SK-N-MC (cell line): ENCODE measurements around the gene PLGRKT.
"Not testable (repeated sequence)": the region's sequence is repeated elsewhere in the genome, so short reads cannot be mapped to it uniquely, and the experiment has no call there.

Source experiments
- DNase-seq: peaks from one replicate; pipeline ENCODE4 v3.0.0-alpha.2; 2011; ENCODE audit warnings: low read depth, low spot score
- H3K27ac ChIP-seq: fragments of 200-600 bp; sonication (generic); 2 replicates; pipeline ENCODE4 v1.5.1; 2016; ENCODE audit warnings: mixed run types
- H3K36me3 ChIP-seq: fragments of 200-600 bp; sonication (generic); 2 replicates; pipeline ENCODE4 v1.6.1; 2017; ENCODE audit warnings: antibody characterized with exemption, low read length, mixed read lengths; ENCODE audit not compliant: insufficient read depth
- H3K4me3 ChIP-seq: fragments of 200-600 bp; sonication (generic); 2 replicates; pipeline ENCODE4 v1.5.1; 2016
- H3K9ac ChIP-seq: fragments of 200-600 bp; sonication (generic); 2 replicates; pipeline ENCODE4 v1.8.0; 2017; ENCODE audit warnings: mixed run types, mixed read lengths; ENCODE audit not compliant: insufficient read length
- H3K9me3 ChIP-seq: fragments of 200-600 bp; sonication (generic); 2 replicates; pipeline ENCODE4 v1.6.1; 2017; ENCODE audit warnings: low read depth, mild to moderate bottlenecking, antibody characterized with exemption, low read length, moderate library complexity, mixed read lengths
- EZH2 ChIP-seq: fragments of 200-600 bp; sonication (generic); IDR thresholded peaks from one replicate; pipeline ENCODE4 v1.6.1; 2017; ENCODE audit warnings: antibody characterized with exemption
- FOXP2 ChIP-seq: optimal IDR thresholded peaks from 2 replicates; pipeline ENCODE3; 2011; ENCODE audit warnings: mild to moderate bottlenecking, moderate library complexity; ENCODE audit not compliant: insufficient read depth; ENCODE audit errors: extremely low read length, control extremely low read depth
- POLR2AphosphoS5 ChIP-seq: IDR thresholded peaks from 2 replicates; pipeline ENCODE4 v1.6.1; 2012; ENCODE audit warnings: mild to moderate bottlenecking, low read depth, low read length, borderline replicate concordance

The PLGRKT gene

GRCh38 chr9:5479994-5480694, 42.4 kb upstream of the PLGRKT start:
- DNase-seq = no peak

GRCh38 chr9:5478206-5478605, 40.5 kb upstream of the PLGRKT start:
- no peak overlapping the region for H3K4me3 ChIP-seq
- DNase-seq = no peak
- no peak overlapping the region for H3K27ac ChIP-seq
- no peak overlapping the region for H3K9ac ChIP-seq
- no peaks in the 10 kb centered on the region for H3K9me3 ChIP-seq
- TF ChIP-seq FOXP2 = no peak
- no peak for TF ChIP-seq POLR2AphosphoS5
- TF ChIP-seq EZH2 = no peak
- H3K36me3 ChIP-seq = no peaks in the 10 kb centered on the region

More at GRCh38 chr9:5479994-5480694, 42.4 kb upstream of the PLGRKT start:
- no peaks in the 10 kb centered on the region for H3K9me3 ChIP-seq
- H3K9ac ChIP-seq = no peak overlapping the region
- no peak overlapping the region for H3K27ac ChIP-seq
- TF ChIP-seq FOXP2 (no peak), EZH2 (no peak), POLR2AphosphoS5 (no peak)
- H3K4me3 ChIP-seq = no peak overlapping the region
- no peaks in the 10 kb centered on the region for H3K36me3 ChIP-seq

- H3K27ac ChIP-seq, H3K36me3 ChIP-seq, H3K4me3 ChIP-seq, DNase-seq, H3K9ac ChIP-seq, H3K9me3 ChIP-seq: not testable (repeated sequence)
Observed at GRCh38 chr9:5475611-5476010, 37.9 kb upstream of the PLGRKT start.

DNA sequence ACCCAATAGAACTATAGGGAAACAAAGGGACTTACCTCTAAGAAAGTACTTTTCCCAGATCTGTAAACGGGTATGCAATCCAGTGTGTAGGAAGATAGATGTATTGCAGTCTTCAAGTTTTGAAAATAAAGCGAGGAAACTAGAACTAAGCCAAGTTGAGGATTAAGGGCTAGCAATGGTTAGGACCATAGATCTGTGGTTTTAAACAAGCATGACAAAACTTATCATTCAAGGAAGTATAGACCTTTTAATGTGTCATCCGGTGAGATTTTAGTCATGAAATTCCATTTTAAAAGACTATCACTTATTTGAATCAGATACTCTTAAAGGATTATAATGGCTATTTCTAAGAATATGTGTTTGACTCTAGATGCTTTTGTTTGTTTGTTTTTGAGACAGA, 33.1 kb upstream of the PLGRKT start:
- DNase-seq = no peak
- Histone ChIP-seq H3K4me3 (no peak overlapping the region), H3K27ac (no peak overlapping the region), H3K9ac (no peak overlapping the region), H3K36me3 (no peaks in the 10 kb centered on the region), H3K9me3 (no peaks in the 10 kb centered on the region)
- TF ChIP-seq EZH2 (no peak), FOXP2 (no peak), POLR2AphosphoS5 (no peak)

DNA sequence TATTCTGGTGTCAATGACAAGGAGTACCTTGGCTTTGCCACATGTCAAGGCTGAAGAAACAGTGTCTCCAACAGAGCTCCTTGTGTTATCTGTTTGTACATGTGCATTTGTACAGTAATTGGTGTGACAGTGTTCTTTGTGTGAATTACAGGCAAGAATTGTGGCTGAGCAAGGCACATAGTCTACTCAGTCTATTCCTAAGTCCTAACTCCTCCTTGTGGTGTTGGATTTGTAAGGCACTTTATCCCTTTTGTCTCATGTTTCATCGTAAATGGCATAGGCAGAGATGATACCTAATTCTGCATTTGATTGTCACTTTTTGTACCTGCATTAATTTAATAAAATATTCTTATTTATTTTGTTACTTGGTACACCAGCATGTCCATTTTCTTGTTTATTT, 32.4 kb upstream of the PLGRKT start:
- no peaks in the 10 kb centered on the region for H3K36me3 ChIP-seq
- H3K4me3 ChIP-seq = no peak overlapping the region
- H3K27ac ChIP-seq = no peak overlapping the region
- TF ChIP-seq FOXP2 (no peak), POLR2AphosphoS5 (no peak), EZH2 (no peak)
- H3K9ac ChIP-seq = no peak overlapping the region
- H3K9me3 ChIP-seq = no peaks in the 10 kb centered on the region
- no peak for DNase-seq

DNA sequence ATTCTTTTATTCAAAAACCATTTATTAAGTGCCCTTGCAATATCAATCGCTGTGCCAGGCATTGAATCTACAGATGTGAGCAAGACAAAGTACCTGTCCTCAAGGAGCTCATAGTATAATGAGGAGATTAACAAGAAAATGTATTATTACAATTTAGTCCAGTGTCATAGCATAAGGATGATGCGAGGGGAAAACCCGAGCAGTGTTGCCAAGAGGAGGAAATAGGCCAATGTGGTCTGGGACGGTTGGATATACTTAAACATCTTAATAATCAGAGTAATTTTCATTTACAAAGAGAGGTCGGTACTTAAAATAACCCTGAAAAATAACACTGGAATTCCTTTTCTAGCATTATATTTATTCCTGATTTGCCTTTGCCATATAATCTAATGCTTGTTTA, 31.1 kb upstream of the PLGRKT start:
- no peak for DNase-seq
- Histone ChIP-seq H3K27ac (no peak overlapping the region), H3K4me3 (no peak overlapping the region), H3K9ac (no peak overlapping the region), H3K9me3 (no peaks in the 10 kb centered on the region), H3K36me3 (no peaks in the 10 kb centered on the region)
- TF ChIP-seq FOXP2 (no peak), POLR2AphosphoS5 (no peak), EZH2 (no peak)

- Histone ChIP-seq H3K9me3 (no peaks in the 10 kb centered on the region), H3K36me3 (no peaks in the 10 kb centered on the region), H3K27ac (no peak overlapping the region), H3K4me3 (no peak overlapping the region), H3K9ac (no peak overlapping the region)
- TF ChIP-seq FOXP2 = no peak
- no peak for DNase-seq
Observed at GRCh38 chr9:5466766-5467165, 29.0 kb upstream of the PLGRKT start.

DNA sequence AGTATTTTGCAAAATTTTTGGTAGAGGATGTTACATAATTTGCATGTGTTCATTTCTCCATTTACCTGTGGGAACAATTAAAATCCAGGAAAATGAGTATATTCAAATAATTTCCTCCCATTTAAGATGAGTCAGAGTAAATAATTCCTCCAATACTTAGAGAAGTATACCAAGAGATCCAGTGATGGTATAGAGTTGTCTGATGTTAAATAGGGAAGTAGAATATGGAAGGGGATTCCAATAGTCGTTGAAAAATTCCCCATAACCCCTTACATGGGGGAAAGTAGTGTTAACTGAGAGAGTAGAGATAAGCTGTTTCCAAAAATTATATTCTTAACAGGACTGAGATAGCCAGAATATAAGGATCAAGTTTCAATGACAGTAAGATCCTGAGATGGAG, 28.3 kb upstream of the PLGRKT start:
- no peak overlapping the region for H3K9ac ChIP-seq
- H3K27ac ChIP-seq = no peak overlapping the region
- no peaks in the 10 kb centered on the region for H3K9me3 ChIP-seq
- no peak overlapping the region for H3K4me3 ChIP-seq
- H3K36me3 ChIP-seq = no peaks in the 10 kb centered on the region
- TF ChIP-seq POLR2AphosphoS5 (no peak), FOXP2 (no peak), EZH2 (no peak)
- no peak for DNase-seq

- H3K9ac ChIP-seq, H3K27ac ChIP-seq, H3K9me3 ChIP-seq, H3K4me3 ChIP-seq, H3K36me3 ChIP-seq, DNase-seq: not testable (repeated sequence)
Observed at GRCh38 chr9:5464831-5465330, 27.2 kb upstream of the PLGRKT start.
